ENCODE data around the gene DEFB112. TPM values are rescaled to one million over a fixed set of nuclear protein-coding genes. Genes with fewer than 3 reads are reported as not detected.

Gene DEFB112
- total and polyA plus RNA-seq, 2 experiments from 2014 or later = not detected

DNA sequence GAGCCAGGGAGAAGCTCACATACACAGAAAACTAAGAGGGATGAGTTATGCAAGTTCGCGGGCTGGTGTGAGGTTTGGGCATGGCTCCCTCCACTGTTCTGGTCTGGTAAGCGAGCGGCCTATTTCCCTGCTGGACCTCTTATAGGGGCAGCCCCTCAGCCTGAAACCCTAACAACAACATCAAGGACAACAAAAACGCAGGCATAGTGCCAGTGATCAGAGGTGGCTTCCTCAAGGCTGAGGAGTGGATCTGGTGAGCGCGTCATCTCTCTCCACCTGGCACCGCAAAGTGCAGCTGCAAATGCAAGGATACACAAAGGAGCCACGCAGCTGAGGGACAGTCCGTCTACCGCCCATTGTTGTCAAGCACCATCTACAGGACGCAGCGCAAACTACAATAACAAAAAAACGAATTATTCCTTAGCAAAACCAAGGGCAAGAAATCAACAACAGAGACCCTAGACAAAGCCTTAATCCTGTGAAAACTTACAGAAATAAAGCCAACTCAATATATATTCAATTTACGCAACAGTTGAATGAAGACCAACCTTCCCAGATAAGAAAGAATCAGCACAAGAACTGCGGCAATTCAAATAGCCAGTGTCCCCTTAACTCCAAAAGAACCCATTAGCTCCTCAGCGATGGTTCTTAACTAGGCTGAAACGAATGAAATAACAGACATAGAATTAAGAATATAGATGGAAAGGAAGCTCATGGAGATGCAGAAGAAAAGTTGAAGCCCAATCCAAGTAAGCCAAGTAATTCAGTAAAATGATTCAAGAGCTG lies 18.8 kb downstream of the DEFB112 start (continued):
- TF ChIP-seq, protein P1, sequence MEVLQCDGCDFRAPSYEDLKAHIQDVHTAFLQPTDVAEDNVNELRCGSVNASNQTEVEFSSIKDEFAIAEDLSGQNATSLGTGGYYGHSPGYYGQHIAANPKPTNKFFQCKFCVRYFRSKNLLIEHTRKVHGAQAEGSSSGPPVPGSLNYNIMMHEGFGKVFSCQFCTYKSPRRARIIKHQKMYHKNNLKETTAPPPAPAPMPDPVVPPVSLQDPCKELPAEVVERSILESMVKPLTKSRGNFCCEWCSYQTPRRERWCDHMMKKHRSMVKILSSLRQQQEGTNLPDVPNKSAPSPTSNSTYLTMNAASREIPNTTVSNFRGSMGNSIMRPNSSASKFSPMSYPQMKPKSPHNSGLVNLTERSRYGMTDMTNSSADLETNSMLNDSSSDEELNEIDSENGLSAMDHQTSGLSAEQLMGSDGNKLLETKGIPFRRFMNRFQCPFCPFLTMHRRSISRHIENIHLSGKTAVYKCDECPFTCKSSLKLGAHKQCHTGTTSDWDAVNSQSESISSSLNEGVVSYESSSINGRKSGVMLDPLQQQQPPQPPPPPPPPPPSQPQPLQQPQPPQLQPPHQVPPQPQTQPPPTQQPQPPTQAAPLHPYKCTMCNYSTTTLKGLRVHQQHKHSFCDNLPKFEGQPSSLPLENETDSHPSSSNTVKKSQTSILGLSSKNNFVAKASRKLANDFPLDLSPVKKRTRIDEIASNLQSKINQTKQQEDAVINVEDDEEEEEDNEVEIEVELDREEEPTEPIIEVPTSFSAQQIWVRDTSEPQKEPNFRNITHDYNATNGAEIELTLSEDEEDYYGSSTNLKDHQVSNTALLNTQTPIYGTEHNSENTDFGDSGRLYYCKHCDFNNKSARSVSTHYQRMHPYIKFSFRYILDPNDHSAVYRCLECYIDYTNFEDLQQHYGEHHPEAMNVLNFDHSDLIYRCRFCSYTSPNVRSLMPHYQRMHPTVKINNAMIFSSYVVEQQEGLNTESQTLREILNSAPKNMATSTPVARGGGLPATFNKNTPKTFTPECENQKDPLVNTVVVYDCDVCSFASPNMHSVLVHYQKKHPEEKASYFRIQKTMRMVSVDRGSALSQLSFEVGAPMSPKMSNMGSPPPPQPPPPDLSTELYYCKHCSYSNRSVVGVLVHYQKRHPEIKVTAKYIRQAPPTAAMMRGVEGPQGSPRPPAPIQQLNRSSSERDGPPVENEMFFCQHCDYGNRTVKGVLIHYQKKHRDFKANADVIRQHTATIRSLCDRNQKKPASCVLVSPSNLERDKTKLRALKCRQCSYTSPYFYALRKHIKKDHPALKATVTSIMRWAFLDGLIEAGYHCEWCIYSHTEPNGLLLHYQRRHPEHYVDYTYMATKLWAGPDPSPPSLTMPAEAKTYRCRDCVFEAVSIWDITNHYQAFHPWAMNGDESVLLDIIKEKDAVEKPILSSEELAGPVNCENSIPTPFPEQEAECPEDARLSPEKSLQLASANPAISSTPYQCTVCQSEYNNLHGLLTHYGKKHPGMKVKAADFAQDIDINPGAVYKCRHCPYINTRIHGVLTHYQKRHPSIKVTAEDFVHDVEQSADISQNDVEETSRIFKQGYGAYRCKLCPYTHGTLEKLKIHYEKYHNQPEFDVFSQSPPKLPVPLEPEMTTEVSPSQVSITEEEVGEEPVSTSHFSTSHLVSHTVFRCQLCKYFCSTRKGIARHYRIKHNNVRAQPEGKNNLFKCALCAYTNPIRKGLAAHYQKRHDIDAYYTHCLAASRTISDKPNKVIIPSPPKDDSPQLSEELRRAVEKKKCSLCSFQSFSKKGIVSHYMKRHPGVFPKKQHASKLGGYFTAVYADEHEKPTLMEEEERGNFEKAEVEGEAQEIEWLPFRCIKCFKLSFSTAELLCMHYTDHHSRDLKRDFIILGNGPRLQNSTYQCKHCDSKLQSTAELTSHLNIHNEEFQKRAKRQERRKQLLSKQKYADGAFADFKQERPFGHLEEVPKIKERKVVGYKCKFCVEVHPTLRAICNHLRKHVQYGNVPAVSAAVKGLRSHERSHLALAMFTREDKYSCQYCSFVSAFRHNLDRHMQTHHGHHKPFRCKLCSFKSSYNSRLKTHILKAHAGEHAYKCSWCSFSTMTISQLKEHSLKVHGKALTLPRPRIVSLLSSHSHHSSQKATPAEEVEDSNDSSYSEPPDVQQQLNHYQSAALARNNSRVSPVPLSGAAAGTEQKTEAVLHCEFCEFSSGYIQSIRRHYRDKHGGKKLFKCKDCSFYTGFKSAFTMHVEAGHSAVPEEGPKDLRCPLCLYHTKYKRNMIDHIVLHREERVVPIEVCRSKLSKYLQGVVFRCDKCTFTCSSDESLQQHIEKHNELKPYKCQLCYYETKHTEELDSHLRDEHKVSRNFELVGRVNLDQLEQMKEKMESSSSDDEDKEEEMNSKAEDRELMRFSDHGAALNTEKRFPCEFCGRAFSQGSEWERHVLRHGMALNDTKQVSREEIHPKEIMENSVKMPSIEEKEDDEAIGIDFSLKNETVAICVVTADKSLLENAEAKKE (CRISPR knock-in tag; IDR thresholded peaks at IDR 0.05) = 0 out of 2 replicates have a peak, but pooled peaks have one; percentile 41
- TF ChIP-seq ZNF331 (CRISPR knock-in tag; IDR thresholded peaks at IDR 0.05; ENCODE audit: low read depth) = no peak
- TF ChIP-seq, protein P2, sequence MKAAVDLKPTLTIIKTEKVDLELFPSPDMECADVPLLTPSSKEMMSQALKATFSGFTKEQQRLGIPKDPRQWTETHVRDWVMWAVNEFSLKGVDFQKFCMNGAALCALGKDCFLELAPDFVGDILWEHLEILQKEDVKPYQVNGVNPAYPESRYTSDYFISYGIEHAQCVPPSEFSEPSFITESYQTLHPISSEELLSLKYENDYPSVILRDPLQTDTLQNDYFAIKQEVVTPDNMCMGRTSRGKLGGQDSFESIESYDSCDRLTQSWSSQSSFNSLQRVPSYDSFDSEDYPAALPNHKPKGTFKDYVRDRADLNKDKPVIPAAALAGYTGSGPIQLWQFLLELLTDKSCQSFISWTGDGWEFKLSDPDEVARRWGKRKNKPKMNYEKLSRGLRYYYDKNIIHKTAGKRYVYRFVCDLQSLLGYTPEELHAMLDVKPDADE (IDR thresholded peaks at IDR 0.05) = no peak
- TF ChIP-seq STAT1 (IDR thresholded peaks at IDR 0.05; ENCODE audit: unreplicated experiment) = no peak
- peak; percentile 46; the same call in 1 of the 2 replicates for TF ChIP-seq CREB1 (CRISPR knock-in tag; IDR thresholded peaks at IDR 0.05; ENCODE audit: low read depth)
- no peak for TF ChIP-seq POLR2AphosphoS5 (IDR thresholded peaks at IDR 0.05; ENCODE audit: low read depth)
- TF ChIP-seq EZH2phosphoT487 (IDR thresholded peaks at IDR 0.05; ENCODE audit: unreplicated experiment) = no peak
- TF ChIP-seq NANOG (IDR thresholded peaks at IDR 0.05; ENCODE audit: borderline replicate concordance) = no peak

Measured in GM23338 (cell line).